Dermis microvascular lymphatic vessel endothelial cell (primary cell): ENCODE results near the gene B3GNT5. TPM values are rescaled to one million over a fixed set of nuclear protein-coding genes. Genes with fewer than 3 reads are reported as not detected.

Experiments
- DNase-seq, 2 donors: peaks; one replicate each; pipeline versions ENCODE4 v3.0.0 to v3.0.0-alpha.2; 2010; ENCODE audit warnings: low read depth in 2 of 2
- total RNA-seq: library from RNA; depleted of rRNA; stranded (reverse); fragments of >200 nt; gene quantifications from 2 replicates; pipeline ENCODE4 v1.2.1, GENCODE V29; 2014

Gene B3GNT5
- total RNA-seq, 1 donor from 2014 or later = 25.2 TPM

GRCh38 chr3:183318877-183319276 is 65.8 kb downstream of the B3GNT5 start:
- DNase-seq = no peak

GRCh38 chr3:183319371-183319770 is 66.3 kb downstream of the B3GNT5 start:
- no peak for DNase-seq

Other genes with a start within 250 kb of the B3GNT5 start
- gene MCCC1, start 153.8 kb upstream of the B3GNT5 start, total RNA-seq = 19.5 and 21.5 TPM in 2 replicates
- gene LAMP3, start 90.5 kb upstream of the B3GNT5 start, total RNA-seq = 15.7 and 28.7 TPM in 2 replicates
- 0.25 and 0.26 TPM in 2 replicates for gene MCF2L2, start 175.4 kb downstream of the B3GNT5 start, total RNA-seq